ENCODE measurements around the gene ST3GAL4. TPM values are rescaled to one million over a fixed set of nuclear protein-coding genes. Genes with fewer than 3 reads are reported as not detected.

Gene ST3GAL4
- total and polyA plus RNA-seq, 2 experiments from 2014 or later, result 27.3 to 53.3 TPM

GRCh38 chr11:126426106-126426505 is 70.6 kb downstream of the ST3GAL4 start:
- TF ChIP-seq EZH2phosphoT487 (IDR thresholded peaks at IDR 0.05; ENCODE audit: insufficient read depth, low read depth) (no peak), EZH2 (IDR thresholded peaks at IDR 0.05; ENCODE audit: insufficient read depth, poor library complexity, severe bottlenecking) (no peak)
- Histone ChIP-seq H4K20me1 (ENCODE audit: insufficient read depth) (no peaks in the 10 kb centered on the region), H3K4me1 (ENCODE audit: insufficient read depth) (peaks cover 7% of the 10 kb centered on the region), H3K9me3 (ENCODE audit: low read depth) (no peaks in the 10 kb centered on the region), H3K4me2 (ENCODE audit: unreplicated experiment) (no peak overlapping the region), H3K27me3 (replicated peaks; ENCODE audit: insufficient read depth) (no peaks in the 10 kb centered on the region), H3K27ac (no peak overlapping the region), H3K9me2 (ENCODE audit: insufficient read depth) (no peaks in the 10 kb centered on the region), H3K36me3 (ENCODE audit: low read depth) (no peaks in the 10 kb centered on the region), H3K79me2 (ENCODE audit: insufficient read depth) (no peaks in the 10 kb centered on the region), H3K9ac (no peak overlapping the region), H3F3A (ENCODE audit: insufficient read depth) (0 out of 2 replicates have a peak, but pooled peaks cover 3% of the 10 kb centered on the region), H2AFZ (no peak overlapping the region), H3K4me3 (no peak overlapping the region)
- DNase-seq, result no peak
- in situ Hi-C loops (cut with MboI), result loop anchor here (25.0 kb wide), 1 partner anchor 911 kb away; no protein-coding TSS in a partner anchor
- WGBS, 2 experiments (ENCODE audit: low coverage in 1 of 2, low lambda C conversion rate in 2 of 2, missing lambda C conversion rate in 2 of 2), result 85 to 90% methylated on average over 3 of the region's 3 CpGs

DNA sequence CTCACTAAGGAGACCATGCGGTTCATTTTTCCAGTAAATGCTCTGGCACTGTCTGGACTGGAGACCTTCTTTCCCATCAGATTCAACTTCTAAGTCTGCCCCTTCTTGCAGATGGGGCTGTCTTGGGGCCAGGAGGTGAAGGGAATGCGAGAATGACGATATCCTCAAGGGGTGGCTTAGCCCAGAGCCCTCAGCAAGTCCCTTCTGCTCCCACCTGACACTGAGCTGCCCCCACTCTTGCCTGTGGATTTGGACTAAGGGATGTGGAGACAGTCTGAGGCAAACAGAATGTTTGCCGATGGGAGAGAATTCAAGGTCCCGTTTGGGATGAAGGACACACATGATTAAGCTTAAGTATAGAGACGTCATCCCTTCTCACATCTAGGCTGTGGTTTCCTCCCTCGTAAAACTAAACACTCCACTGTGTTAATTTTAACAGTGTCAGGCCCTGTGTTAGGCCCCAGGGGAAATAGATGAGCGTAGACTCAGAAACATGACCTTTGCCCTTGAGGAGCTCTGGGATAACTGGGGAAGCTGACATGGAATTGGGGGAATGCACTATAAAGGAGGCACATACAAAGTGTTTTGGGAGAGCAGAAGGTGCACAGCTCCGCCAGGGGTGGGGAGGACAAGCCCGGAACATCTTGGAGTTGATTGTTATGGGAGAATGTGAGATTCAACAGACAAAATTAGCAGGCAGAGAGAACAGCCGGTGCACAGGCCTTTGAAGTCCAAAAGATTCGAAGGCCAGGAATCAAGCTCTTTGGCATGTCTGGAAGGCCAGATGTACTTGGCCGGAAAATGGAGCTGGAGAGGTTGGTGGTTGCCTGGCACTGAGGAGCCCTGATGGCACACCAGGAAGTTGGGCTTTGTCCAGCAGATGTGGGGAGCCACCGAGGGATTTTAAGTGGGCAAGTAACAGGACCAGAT is 71.6 kb downstream of the ST3GAL4 start:
- H2AFZ ChIP-seq, result no peak overlapping the region
- no peak overlapping the region for H3K27ac ChIP-seq
- H3K36me3 ChIP-seq (ENCODE audit: low read depth), result no peaks in the 10 kb centered on the region
- H3K4me2 ChIP-seq (ENCODE audit: unreplicated experiment), result no peak overlapping the region
- no peaks in the 10 kb centered on the region for H4K20me1 ChIP-seq (ENCODE audit: insufficient read depth)
- H3K9me3 ChIP-seq (ENCODE audit: low read depth), result no peaks in the 10 kb centered on the region
- H3K4me3 ChIP-seq, result no peak overlapping the region
- DNase-seq, result no peak
- H3K79me2 ChIP-seq (ENCODE audit: insufficient read depth), result no peaks in the 10 kb centered on the region
- no peaks in the 10 kb centered on the region for H3K27me3 ChIP-seq (replicated peaks; ENCODE audit: insufficient read depth)
- in situ Hi-C loops (cut with MboI), result loop anchor here (25.0 kb wide), 1 partner anchor 910 kb away; no protein-coding TSS in a partner anchor
- no peak for TF ChIP-seq EZH2phosphoT487 (IDR thresholded peaks at IDR 0.05; ENCODE audit: insufficient read depth, low read depth)
- TF ChIP-seq EZH2 (IDR thresholded peaks at IDR 0.05; ENCODE audit: insufficient read depth, poor library complexity, severe bottlenecking), result no peak
- 0 out of 2 replicates have a peak, but pooled peaks cover 5% of the 10 kb centered on the region for H3F3A ChIP-seq (ENCODE audit: insufficient read depth)
- H3K4me1 ChIP-seq (ENCODE audit: insufficient read depth), result peaks cover 17% of the 10 kb centered on the region
- no peak overlapping the region for H3K9ac ChIP-seq
- 55% methylated on average over 14 of the region's 14 CpGs for WGBS, 2 experiments (ENCODE audit: low coverage in 1 of 2, low lambda C conversion rate in 2 of 2, missing lambda C conversion rate in 2 of 2)
- no peaks in the 10 kb centered on the region for H3K9me2 ChIP-seq (ENCODE audit: insufficient read depth)

- Histone ChIP-seq H2AFZ (peak overlapping the region; percentile 81; the same call in 1 of the 2 replicates), H3K36me3 (ENCODE audit: low read depth) (no peaks in the 10 kb centered on the region), H3K27ac (no peak overlapping the region), H3K4me3 (no peak overlapping the region), H3K9me2 (ENCODE audit: insufficient read depth) (no peaks in the 10 kb centered on the region), H3K9ac (no peak overlapping the region), H3K9me3 (ENCODE audit: low read depth) (no peaks in the 10 kb centered on the region), H3K4me2 (ENCODE audit: unreplicated experiment) (peak overlapping the region; percentile 55), H3K79me2 (ENCODE audit: insufficient read depth) (no peaks in the 10 kb centered on the region), H3F3A (ENCODE audit: insufficient read depth) (0 out of 2 replicates have a peak, but pooled peaks cover 7% of the 10 kb centered on the region), H4K20me1 (ENCODE audit: insufficient read depth) (no peaks in the 10 kb centered on the region), H3K27me3 (replicated peaks; ENCODE audit: insufficient read depth) (no peaks in the 10 kb centered on the region), H3K4me1 (ENCODE audit: insufficient read depth) (peaks cover 22% of the 10 kb centered on the region)
- peak; percentile 51 for DNase-seq
- TF ChIP-seq EZH2phosphoT487 (IDR thresholded peaks at IDR 0.05; ENCODE audit: insufficient read depth, low read depth), result no peak
- TF ChIP-seq EZH2 (IDR thresholded peaks at IDR 0.05; ENCODE audit: insufficient read depth, poor library complexity, severe bottlenecking), result no peak
- in situ Hi-C loops (cut with MboI), result loop anchor here (25.0 kb wide), 1 partner anchor 907 kb away; no protein-coding TSS in a partner anchor
- WGBS, 2 experiments (ENCODE audit: low coverage in 1 of 2, low lambda C conversion rate in 2 of 2, missing lambda C conversion rate in 2 of 2), result 61 to 63% methylated on average over 10 of the region's 10 CpGs
These were observed 75.3 kb downstream of the ST3GAL4 start for GRCh38 chr11:126430581-126431335.

DNA sequence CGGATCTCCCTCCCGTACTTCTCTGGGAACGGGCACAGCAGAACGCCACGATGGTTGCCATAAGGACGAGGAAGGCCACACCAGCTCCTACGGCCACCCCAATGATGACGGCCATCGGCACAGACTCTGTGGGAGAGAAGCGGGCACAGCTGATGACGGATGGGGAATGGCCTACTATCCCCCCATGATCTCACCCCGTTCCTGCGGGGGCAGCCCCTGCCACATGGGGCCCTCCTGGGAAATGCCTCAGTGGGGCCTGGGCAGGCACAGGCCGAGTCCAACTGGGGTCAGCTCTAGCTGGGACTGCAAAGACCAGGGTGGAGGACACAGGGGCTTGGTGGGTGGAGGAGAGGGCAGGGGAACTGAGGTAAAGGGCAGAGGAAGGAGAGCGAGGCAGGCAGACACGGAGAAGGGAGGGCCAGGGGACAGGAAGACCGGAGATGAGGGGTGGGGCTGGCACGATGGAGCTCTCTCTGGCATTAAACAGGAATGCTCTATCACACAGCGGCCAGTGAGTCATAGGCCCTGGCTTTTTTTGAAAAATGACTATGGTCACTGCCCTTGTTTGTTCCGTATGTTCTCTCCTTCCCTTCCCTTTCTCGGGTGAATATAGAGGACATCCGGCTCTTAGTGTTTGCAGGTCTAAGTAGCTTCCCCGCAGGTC is 76.0 kb downstream of the ST3GAL4 start:
- peak overlapping the region; percentile 30 for H3K4me3 ChIP-seq
- no peaks in the 10 kb centered on the region for H3K9me3 ChIP-seq (ENCODE audit: low read depth)
- TF ChIP-seq EZH2phosphoT487 (IDR thresholded peaks at IDR 0.05; ENCODE audit: insufficient read depth, low read depth), result no peak
- no peak for TF ChIP-seq EZH2 (IDR thresholded peaks at IDR 0.05; ENCODE audit: insufficient read depth, poor library complexity, severe bottlenecking)
- H3K36me3 ChIP-seq (ENCODE audit: low read depth), result no peaks in the 10 kb centered on the region
- peak; percentile 93 for DNase-seq
- H3K27ac ChIP-seq, result peak overlapping the region; percentile 77
- no peaks in the 10 kb centered on the region for H4K20me1 ChIP-seq (ENCODE audit: insufficient read depth)
- in situ Hi-C loops (cut with MboI), result loop anchor here (25.0 kb wide), 1 partner anchor 906 kb away; no protein-coding TSS in a partner anchor
- WGBS, 2 experiments (ENCODE audit: low coverage in 1 of 2, low lambda C conversion rate in 2 of 2, missing lambda C conversion rate in 2 of 2), result 46 to 55% methylated on average over 20 to 23 of the region's 23 CpGs
- H3K9me2 ChIP-seq (ENCODE audit: insufficient read depth), result no peaks in the 10 kb centered on the region
- H2AFZ ChIP-seq, result peak overlapping the region; percentile 81
- H3K9ac ChIP-seq, result peak overlapping the region; percentile 67
- peak overlapping the region; percentile 55 for H3K4me2 ChIP-seq (ENCODE audit: unreplicated experiment)
- H3K27me3 ChIP-seq (replicated peaks; ENCODE audit: insufficient read depth), result no peaks in the 10 kb centered on the region
- peaks cover 22% of the 10 kb centered on the region for H3K4me1 ChIP-seq (ENCODE audit: insufficient read depth)
- H3F3A ChIP-seq (ENCODE audit: insufficient read depth), result 0 out of 2 replicates have a peak, but pooled peaks cover 7% of the 10 kb centered on the region
- no peaks in the 10 kb centered on the region for H3K79me2 ChIP-seq (ENCODE audit: insufficient read depth)

Measured in GM23248 (cell line).